Glutamatergic neuron (in vitro differentiated cells): ENCODE results near the gene AMOTL2. TPM values are rescaled to one million over a fixed set of nuclear protein-coding genes. Genes with fewer than 3 reads are reported as not detected.
A peak's percentile ranks its signal among the peaks of the same experiment; 100 is the strongest.

Experiments used
- DNase-seq: peaks from one replicate; pipeline ENCODE4 v3.0.0; 2022
- H3K27ac Mint-ChIP-seq: one replicate; pipeline ENCODE4 v1.8.0; 2020; ENCODE audit warnings: mild to moderate bottlenecking, mixed read lengths, inconsistent platforms; ENCODE audit not compliant: unreplicated experiment
- H3K27me3 Mint-ChIP-seq: one replicate; pipeline ENCODE4 v1.8.0; 2020; ENCODE audit warnings: mild to moderate bottlenecking, moderate library complexity, mixed read lengths, inconsistent platforms; ENCODE audit not compliant: unreplicated experiment
- H3K36me3 Mint-ChIP-seq: one replicate; pipeline ENCODE4 v1.8.0; 2020; ENCODE audit warnings: mild to moderate bottlenecking, mixed read lengths, inconsistent platforms; ENCODE audit not compliant: unreplicated experiment
- H3K4me1 Mint-ChIP-seq: one replicate; pipeline ENCODE4 v1.8.0; 2020; ENCODE audit warnings: mild to moderate bottlenecking, low read depth, mixed read lengths, inconsistent platforms; ENCODE audit not compliant: unreplicated experiment
- H3K4me3 Mint-ChIP-seq: one replicate; pipeline ENCODE4 v1.8.0; 2020; ENCODE audit warnings: mild to moderate bottlenecking, mixed read lengths, inconsistent platforms; ENCODE audit not compliant: unreplicated experiment
- H3K9me3 Mint-ChIP-seq: one replicate; pipeline ENCODE4 v1.8.0; 2020; ENCODE audit warnings: mild to moderate bottlenecking, moderate library complexity, mixed read lengths, inconsistent platforms; ENCODE audit not compliant: unreplicated experiment
- CTCF ChIP-seq: fragments of 200-600 bp; sonication (generic); IDR thresholded peaks from one replicate; pipeline ENCODE4 v1.5.0; 2021; ENCODE audit not compliant: partially characterized antibody, unreplicated experiment
- total RNA-seq: library from RNA; stranded (reverse); fragmentation: NEBNext Ultra II Directional; extraction: Animal tissue kit (Norgen Biotek cat#: 25700); gene quantifications from one replicate; pipeline ENCODE4 v1.2.1, GENCODE V29; 2021; ENCODE audit not compliant: unreplicated experiment

Gene AMOTL2
- total RNA-seq, 1 donor from 2014 or later: 38.1 TPM

- H3K36me3 Mint-ChIP-seq: peaks cover 14% of the 10 kb centered on the region
- DNase-seq: no peak
- no peak overlapping the region for H3K4me3 Mint-ChIP-seq
- H3K27me3 Mint-ChIP-seq: peaks cover 15% of the 10 kb centered on the region
- H3K27ac Mint-ChIP-seq: no peak overlapping the region
- H3K9me3 Mint-ChIP-seq: peaks cover 7% of the 10 kb centered on the region
- H3K4me1 Mint-ChIP-seq: peaks cover 17% of the 10 kb centered on the region
- no peak for TF ChIP-seq CTCF
Observed at GRCh38 chr3:134366221-134366927, 7.9 kb downstream of the AMOTL2 start.

DNA sequence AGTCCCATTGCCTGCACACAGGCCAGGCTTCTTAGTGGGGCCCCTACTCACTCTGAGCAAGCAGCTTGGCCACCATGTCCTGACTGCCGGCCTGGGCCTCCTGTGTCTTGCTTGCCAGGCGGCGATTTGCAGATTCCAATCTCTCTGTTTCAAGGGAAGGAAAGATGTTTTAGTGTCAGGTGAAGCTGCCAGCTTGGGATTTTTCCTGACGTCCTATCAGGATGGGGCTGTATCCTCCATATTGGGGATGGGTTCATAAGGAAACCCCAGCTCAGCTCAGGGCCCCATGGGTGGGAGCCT is 8.5 kb downstream of the AMOTL2 start:
- H3K36me3 Mint-ChIP-seq: peaks cover 14% of the 10 kb centered on the region
- DNase-seq: no peak
- no peak overlapping the region for H3K27ac Mint-ChIP-seq
- peaks cover 15% of the 10 kb centered on the region for H3K27me3 Mint-ChIP-seq
- TF ChIP-seq CTCF: no peak
- H3K4me3 Mint-ChIP-seq: no peak overlapping the region
- peaks cover 15% of the 10 kb centered on the region for H3K4me1 Mint-ChIP-seq
- peaks cover 6% of the 10 kb centered on the region for H3K9me3 Mint-ChIP-seq

DNA sequence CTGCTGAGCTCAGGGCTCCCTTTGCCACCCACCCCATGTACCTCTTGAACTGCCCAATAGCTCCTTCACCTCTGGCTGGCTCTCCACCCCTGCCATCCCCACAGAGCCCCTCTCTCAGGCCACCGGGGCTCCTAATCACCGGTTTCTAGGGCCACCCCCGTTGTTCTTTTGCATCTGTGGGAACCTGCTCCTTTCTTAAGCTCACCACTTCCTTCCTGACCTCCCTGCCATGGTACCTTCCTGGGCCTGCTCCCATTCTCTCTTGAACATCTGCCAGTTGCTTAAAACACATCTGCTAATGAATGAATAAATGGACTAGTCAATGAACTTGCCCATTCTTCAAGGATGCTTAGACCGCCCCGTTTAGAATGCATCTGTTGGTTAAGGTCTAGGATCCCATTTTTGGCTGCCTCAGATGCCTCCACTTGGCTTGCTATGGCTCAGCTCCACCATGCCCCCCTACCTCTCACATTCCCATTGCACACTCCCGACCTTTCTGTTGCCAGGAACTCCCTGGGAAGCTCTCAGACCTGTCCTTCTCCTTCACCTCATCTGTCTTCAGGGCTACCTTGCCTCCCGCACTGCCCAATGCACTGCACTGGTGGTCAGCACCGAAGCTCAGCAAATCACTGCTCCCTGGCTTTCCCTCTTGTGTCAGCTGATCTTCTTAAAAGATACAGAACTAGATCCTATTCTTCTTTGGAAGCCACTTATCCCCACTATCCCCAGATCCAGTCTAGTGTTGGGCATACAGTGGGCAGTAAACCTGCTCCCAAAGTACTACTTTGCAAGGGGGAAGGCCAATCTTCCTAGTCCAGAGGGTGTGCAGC is 9.1 kb downstream of the AMOTL2 start:
- H3K36me3 Mint-ChIP-seq: peaks cover 18% of the 10 kb centered on the region
- H3K27me3 Mint-ChIP-seq: peaks cover 15% of the 10 kb centered on the region
- DNase-seq: no peak
- no peak for TF ChIP-seq CTCF
- H3K4me3 Mint-ChIP-seq: peak overlapping the region; percentile 74
- peaks cover 6% of the 10 kb centered on the region for H3K9me3 Mint-ChIP-seq
- H3K4me1 Mint-ChIP-seq: peaks cover 15% of the 10 kb centered on the region
- no peak overlapping the region for H3K27ac Mint-ChIP-seq

DNA sequence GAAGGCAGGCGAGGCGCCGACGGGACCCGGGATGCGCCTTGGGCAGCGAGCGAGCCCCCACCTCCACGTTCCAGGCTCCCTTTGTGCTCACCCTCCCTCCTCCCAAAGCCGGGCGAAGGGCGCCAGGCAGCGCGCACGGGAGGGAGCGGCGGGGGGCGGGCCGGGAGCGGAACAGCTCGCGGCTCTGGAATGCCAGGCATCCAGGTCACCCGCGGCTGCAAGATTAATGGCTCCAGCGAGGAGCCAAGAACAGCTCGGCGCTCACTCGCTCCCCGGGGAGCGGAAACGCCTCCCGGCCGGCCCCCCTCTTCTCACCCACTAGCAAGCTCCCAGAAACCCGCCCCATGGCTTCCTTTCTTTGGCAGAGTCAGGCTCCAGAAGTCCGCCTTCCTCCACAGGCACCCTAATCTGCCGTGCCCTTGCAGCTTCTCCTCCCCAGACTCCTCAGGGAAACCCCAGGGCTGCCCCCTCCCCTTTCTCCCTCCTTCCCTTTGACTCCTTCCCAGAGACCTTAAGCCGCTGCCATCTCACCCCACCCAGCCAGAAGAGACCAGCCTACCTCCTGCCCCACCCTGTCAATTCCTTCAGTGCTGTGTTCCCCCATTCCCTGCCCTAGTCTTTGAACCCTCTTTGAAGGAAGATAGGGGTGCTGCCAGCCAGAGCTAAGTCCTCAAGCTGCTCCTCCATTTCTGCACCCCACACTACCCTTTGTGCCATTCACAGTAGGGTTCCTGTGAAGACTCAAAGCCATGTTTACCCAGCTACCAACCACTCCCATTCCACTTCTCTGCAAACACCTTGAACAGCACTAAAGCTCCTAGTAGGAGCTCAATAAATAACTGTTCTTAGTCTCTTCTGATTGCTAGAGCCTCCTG is 9.9 kb downstream of the AMOTL2 start:
- peak; percentile 65 for DNase-seq
- Mint-ChIP-seq H3K4me3 (peak overlapping the region; percentile 74), H3K9me3 (peaks cover 6% of the 10 kb centered on the region), H3K27me3 (peaks cover 15% of the 10 kb centered on the region), H3K27ac (no peak overlapping the region), H3K4me1 (peaks cover 15% of the 10 kb centered on the region), H3K36me3 (peaks cover 14% of the 10 kb centered on the region)
- no peak for TF ChIP-seq CTCF
